HG03060 (cell line): ENCODE measurements around the gene MGAT5.

Experiments
- ATAC-seq: cut with Tn5 transposase; IDR thresholded peaks from one replicate; pipeline ENCODE4 v1.9.1; 2021; ENCODE audit warnings: low read depth, moderate number of reproducible peaks; ENCODE audit not compliant: unreplicated experiment

The MGAT5 gene

DNA sequence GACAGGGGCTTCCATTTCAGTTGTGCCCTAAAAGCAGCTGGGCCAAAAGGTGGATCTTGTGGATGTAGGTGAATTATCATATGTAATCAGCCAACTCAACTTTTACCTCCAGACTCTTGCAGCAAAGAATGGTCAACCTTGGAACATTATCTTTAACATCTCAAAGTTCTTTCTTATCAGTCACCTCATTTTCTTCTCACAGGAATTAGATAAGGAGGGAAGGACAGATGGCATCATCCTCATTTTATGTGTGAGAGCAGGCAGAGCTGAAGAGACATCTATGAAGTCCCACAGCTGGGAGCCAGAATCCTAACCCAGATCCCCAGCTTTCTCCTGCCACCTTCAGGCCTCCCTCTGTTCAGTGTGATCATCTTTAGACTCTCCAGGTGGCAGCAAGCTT lies 182.1 kb downstream of the MGAT5 start:
- ATAC-seq: no peak

DNA sequence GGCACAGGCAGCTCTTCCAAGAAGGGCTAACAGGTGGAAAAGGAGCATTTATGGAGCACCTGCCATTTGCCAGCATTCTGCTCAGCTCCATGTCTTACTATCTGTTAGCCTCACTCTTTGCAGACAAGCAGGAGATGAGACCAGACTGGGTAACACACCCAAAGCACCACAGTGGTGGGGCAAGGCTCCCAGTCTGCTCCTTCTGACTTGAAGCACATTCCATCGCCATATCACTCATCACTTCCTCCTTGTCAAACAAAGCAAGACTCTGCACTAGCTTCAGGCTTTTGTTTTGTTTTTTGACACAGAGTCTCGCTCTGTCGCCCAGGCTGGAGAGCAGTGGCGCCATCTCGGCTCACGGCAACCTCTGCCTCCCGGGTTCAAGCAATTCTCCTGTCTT lies 182.8 kb downstream of the MGAT5 start:
- no peak for ATAC-seq

DNA sequence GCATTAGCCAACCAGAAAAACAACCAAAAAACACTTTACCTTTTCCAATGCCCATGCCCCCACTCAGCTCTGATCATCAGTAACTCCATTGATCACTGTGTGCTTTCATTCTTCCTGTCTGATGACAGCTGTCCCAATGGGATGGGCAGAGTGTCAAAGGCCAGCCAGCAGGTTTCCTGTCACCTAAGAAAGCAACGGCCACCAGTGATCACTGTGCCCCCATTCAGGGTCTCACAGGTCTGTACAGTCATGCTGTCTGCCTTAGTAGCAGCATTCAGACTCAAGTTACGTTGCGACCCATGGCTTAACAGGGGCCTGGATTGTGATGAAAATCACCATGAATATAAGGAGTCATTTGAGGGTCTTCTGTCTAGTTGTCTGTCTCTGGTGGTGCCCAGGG lies 184.5 kb downstream of the MGAT5 start:
- ATAC-seq: no peak

DNA sequence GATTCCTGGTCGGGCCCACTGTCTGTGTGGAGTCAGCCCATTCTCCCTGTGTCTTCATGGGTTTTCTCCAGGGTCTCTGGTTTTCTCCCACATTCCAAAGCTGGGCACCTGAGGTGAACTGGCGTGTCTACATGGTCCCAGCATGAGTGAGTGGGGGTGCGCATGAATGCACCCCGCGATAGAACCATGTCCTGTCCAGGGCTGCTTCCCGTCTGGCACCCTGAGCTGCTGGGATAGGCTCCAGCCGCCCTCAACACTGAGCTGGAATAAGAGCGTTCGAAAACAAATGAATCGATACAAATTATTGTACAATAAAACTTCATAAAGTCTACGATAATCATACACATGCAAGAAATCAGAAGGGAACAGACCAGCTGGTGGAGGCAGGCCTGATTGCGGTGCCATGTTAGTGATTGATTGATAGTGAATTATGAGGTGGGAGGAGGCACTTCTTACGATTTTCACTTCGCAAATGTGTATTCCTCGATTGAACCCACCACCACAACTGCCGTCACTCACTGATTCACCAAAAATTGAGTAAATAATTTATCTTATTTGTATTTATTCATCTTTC lies 186.6 kb downstream of the MGAT5 start:
- no peak for ATAC-seq

DNA sequence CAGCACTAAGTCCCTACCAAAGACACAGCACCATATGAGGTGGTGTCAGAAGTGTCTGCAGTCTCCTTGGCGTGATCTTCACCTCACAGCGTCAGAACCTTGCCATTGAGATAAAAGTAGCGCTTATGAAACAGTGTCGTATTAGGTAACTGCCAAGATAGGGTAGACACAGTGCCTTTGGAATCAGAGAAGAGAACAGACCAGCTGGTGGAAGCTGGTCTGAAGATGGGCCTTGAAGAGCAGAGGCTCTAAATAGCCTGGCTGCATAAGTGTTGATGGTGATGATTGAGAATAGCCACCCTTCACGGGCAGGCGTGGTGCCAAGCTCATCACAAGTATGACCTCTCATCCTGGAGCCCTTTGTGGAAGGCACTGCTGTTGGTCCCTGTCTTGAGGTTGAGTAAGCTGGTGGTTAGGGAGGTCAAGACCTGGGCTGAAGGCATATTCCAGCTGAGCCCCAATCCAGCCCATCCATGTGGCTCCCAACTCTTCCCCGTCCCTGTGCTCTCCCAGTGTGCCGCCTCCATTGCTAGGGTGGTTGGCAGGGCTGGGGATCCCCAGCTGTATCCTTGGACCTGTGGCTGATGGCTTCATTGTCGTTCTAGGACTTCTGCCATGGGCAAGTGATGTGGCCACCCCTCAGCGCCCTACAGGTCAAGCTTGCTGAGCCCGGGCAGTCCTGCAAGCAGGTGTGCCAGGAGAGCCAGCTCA lies 187.4 kb downstream of the MGAT5 start:
- no peak for ATAC-seq

DNA sequence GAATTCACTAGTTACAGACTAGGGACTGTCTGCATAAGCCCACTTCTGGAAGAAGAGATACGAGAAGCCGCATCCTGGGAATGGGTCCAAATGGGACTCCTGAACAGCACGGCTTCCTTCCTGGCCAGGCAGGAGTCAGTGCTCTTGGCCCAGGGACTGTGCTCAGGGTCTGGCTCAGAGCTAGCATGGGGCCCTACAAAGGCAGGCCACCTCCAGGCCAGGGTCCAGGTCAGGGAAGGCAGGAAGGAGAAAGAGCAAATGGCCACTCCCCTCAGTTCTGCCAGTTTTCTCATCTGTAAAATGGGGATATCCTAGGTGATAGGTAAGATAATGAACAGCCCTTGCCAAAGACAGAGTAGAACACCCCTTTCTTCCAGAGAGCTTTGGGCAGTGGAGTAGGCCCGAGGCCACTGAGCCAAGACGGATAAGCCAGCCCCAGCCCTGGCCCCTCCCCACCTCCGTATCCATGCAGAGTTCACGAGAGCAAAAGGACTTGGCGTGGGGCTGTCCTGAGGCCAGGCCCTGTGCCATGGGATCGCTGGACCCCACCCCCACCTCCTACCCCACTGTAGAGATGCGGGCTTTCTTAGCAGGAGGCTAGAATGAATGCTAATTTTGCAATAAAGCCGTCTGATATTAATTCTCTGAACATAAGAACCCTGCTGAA lies 190.1 kb downstream of the MGAT5 start:
- no peak for ATAC-seq

DNA sequence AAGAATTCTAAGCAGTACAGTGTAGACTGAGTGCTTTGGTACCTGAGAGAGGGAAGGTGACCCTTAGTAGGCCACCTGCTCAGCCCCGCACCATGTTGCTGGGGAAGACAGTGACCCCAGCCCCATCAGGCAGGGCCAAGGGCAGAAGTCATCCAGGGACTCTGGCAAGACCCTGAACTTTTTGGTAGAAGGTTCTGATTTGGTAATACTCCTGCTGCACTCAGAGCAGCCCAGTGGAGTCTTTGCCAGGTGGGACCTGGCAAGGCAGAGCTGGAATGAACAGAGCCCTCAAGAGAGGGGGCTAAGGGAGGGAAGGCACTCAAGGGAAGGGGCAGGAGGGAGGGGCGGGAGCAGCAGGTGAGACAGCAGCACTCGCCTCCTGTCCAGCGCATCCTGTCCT lies 191.2 kb downstream of the MGAT5 start:
- ATAC-seq: no peak

DNA sequence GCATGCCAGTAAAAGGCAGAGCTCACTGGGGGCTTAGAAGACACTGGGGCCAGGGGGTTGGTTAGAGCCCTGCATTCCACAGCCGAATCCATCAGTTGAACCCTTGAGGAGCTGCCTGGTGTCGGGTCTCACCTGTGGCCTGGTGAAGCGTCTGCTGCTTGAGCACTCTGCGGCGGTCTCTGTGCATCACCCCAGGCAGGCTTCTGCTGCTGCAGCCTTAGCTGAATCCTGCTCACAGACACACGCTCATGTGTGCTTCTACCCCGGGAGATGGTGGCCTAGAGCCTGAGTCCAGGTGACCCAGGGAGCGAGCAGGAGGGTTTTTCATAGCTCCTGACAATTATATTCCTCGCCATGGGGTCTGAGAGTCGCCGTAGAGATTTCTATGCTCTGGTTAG lies 192.1 kb downstream of the MGAT5 start:
- ATAC-seq: no peak

DNA sequence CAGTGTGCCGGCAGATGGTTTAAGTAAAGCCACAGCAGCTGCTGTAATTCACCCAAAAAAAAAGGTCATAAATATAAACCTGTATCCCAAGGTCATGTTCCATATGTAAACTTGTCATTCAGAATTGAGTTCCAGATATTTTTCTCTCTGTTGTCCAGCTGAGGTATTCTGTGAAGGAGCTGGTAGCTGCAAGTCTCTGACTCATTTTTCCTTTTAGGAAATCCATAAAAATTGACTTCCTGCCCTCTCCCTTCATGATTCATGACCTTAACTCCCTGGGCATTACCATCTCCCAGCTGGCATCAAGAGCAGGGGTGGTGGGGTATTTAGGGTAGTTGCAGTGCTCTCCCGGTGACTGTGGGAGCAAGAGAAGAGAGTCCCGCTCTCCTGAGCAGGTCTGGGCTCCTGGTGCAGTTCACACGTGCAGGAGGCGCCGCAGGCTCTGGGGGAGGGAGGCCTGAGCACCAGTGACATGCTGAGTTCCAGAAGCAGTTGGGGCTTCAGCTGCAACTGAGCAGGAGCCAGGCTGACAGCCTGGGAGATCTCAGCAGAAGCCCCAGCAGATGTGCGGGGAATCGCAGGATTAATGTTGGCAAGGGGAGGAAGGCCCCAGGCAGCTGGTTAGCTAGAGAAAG lies 192.6 kb downstream of the MGAT5 start:
- ATAC-seq: no peak

DNA sequence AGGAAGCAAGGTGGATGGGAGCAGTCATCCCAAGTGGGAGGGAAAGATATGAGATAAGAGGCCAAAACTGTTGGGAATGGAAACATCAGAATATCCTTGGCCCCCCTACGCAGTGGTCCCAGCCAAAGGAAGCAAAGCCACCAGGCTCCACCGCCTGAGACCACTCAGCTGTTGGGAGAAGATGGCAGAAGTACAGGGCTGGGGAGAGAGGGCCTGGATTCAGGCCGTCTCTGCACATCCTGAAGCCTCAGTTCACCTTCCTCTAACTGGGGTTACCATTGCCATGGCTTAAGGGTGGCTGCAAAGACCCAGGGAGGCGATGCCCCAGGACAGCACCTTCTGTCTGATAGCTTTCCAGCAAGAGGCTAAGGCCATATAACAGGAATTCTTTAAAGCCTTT lies 193.8 kb downstream of the MGAT5 start:
- no peak for ATAC-seq

DNA sequence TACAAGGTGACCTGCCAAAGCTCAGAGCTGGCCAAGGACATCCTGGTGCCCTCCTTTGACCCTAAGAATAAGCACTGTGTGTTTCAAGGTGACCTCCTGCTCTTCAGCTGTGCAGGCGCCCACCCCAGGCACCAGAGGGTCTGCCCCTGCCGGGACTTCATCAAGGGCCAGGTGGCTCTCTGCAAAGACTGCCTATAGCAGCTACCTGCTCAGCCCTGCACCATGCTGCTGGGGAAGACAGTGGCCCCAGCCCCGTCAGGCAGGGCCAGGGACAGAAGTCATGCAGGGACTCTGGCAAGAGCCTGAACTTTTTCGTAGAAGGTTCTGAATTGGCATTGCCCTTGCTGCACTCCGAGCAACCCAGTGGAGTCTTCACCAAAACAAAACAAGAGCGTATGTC lies 194.8 kb downstream of the MGAT5 start:
- no peak for ATAC-seq

DNA sequence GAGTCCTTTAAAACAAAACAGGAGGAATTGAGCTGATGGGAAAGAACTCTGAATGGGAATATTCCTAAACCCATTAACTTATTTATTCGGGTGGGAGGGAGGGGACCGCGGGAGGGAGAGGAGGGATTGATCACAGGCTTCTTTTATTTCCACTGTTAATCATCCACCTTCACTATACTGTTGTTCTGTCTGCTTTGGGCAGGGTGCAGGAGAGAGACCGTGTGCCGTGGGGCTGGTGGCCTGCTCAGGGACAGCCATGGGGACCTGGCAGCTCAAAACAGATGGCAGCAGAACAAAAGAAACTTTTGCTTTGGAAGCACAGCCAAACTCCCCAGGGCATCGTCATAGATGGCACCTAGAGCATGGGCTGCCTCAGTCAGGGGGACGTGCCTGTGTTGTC lies 195.3 kb downstream of the MGAT5 start:
- no peak for ATAC-seq

DNA sequence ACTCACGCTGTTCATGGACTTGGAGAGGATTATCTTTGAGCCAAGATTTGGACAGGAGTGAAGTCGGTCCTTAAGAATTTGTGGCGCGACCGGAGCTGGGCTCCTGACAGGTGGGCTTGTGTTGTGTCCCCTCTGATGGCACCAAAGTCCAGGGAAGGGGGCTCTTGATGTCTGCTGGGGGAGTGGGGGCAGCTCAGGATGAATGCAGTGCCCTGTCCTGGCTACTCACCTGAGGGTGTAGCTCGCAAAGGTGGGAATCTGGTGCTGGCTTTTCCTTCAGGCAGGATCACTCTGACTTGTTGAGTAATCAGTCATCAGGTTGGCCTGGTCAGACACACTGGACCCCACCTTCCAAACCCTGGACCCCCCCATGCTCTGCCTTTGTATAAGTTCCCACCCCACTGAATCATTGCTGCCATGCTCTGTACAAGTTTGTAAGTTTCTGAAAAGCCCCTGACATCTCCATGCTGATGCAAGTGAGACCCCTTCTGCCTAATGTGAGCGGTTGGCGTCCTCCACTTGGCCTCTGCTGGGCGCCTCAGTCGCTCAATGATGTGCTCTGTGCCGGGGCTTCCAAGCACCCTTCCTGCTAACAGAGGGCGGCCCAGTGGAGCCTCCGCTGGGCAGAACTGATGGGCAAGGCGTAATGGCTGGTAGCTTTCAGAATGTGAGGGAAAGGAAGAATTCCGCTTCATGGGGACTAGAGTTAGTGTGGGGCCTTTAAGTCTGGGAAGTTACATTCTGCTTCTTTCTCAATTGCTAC lies 196.1 kb downstream of the MGAT5 start:
- no peak for ATAC-seq

DNA sequence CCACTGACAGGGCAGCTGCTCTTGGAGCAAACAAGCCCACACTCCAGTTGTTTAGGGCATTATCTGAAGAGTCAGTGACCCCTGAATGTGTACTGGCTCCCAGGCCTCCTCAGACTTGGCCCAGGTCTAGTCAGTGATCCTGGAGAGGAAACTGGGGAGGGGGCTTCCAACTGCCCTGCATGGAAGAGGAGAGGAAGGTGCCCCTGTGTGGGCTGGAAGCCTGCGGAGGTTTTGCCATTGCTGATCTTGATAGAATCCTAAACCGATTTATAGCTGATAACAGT lies 197.4 kb downstream of the MGAT5 start:
- ATAC-seq: no peak

DNA sequence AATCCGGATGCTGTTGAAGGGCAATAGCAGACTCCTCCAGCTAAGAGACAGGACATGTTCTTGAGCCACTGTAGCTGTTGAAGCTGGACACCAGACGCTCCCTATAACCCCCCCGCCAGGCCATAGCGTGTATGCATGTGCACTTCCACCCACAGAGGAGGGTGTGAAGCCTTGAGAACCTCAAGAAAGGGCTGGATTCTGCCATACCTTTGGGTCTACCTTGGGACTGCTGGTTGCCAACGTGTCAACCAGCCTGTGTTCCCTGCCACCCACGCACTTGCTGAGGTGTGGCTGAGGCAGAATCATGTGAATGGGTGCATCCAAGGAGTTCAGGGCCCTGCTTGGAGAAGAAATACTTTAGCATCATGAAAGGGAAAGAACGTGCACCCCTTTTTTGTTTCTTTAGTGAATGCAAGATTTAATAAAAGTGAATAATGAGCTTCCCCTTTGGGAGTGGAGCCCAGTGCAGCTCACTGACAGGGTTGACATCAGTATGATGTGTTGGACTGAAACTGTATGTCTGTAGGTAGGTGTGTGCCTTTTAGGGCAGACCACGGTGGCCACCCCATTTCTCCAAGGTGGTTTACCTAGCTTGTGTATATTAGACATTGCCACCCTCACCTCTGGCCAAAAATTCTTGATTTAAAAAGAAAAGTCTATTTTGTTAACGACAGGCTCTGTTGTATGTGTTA lies 198.3 kb downstream of the MGAT5 start:
- ATAC-seq: no peak

DNA sequence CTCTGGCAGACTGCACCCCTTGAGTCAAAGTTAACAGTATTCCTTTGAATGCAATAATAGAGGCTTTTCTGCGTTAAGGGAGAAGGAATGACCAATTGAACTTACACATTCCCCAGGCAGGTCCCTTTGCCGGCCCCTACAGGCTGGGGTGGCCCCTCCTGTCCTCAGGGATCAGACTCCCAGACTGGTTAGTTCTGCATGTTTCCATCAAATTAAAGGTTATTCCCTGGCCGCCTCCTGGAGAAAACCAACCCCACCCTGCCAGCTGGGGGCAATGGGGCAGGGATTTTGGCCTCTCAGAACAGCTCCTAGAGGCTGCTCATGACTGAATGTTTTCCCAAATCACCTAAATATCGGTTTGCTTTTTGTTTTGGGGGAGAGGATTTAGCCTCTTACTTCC lies 199.6 kb downstream of the MGAT5 start:
- no peak for ATAC-seq

DNA sequence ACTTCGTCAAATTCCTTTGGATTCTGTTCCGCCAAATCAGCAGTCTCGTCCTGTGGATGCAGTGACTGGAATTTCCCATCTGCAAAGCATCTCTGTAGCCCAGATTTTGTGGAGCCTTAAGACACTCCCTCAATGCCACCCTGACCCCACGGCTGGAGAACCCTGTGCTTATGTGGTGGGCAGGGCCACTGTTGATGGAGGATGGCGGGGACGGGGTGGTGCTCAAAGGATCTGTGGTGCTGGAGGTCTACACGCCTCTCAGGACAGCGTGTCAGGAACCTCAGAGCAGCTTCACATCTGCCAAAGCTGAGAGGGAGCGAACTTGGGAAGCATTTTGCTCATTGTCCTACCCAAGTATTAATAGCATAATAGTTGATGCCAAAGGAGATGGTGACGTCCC lies 200.1 kb downstream of the MGAT5 start:
- ATAC-seq: no peak

DNA sequence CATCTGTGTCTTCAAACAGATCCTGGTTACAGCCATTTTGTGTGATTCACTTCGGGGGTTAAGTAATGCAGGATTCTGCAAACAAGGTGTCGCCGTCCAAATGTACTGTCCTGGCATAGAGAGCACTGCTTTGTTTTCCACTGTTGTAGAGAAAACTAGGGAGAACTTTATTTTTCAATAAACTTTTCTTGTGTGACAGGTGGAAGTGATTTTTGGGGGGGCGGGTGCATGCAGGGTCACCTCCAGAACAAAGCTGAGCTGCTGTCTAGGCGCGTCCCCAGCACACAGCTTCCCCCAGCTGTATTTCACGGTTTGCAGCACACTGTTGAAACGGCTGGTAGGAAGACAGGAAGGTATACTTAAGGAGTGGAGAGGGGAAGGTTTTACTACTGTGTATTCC lies 200.6 kb downstream of the MGAT5 start:
- no peak for ATAC-seq

DNA sequence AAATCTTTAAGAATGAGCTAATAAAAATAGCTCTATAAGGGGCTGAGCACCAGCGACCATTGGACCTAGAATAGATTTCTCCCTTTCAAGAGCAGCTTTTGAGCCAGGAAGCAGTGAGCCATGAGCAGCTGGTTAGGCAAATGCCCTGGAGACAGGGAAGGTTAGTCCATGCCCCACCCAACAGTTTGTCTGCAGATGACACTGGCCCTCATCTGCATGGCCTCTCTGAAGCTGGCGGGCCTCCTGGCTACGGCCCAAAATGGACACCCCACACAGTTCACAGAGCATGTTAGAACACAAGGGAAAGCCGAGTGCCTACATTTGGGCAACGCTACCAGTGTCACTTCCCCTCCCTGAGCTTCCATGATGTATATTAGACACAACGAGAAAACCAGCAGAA lies 201.1 kb downstream of the MGAT5 start:
- ATAC-seq: no peak

DNA sequence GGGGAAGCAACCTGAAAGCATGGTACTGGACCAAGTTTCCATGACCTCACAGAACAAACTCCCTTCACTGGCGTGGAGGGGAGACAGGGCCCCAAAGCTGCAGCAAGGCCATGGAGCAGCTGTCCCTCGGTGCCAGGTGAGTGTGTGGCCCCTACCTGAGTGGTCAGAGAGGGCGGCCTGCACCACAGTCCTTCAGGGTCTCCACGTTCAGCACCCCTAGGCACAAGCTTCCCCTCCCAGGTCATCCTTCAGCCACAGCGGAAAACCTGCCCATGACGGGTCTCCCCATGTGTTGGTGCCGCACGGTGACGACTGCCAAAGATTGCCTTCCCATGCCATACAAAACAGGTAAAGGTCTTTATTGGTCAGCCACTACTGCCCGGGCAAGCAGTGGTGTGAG lies 201.6 kb downstream of the MGAT5 start:
- no peak for ATAC-seq

DNA sequence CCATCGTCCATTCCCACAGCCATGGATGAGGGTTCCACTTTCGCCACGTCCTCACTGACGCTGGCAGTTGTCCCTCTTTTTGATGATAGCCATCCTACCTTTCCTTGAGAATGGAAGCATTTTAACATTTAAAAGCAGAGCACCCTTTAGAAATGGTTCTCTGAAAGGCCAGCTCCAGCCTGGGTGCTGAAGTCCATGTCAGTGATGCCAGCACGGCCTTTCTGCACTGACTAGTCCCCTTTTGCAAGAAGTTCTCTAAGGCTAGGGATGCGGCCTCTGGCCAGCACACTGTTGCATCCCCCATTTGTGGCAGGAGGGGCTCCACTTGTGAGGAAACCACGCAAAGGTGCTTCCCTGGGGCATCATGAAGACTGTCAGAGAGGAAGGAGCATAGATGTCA lies 203.5 kb downstream of the MGAT5 start:
- no peak for ATAC-seq
